ENCODE data around the gene MCC. TPM values are rescaled to one million over a fixed set of nuclear protein-coding genes. Genes with fewer than 3 reads are reported as not detected.

MCC gene
- total RNA-seq, 2 experiments from 2014 or later = 0.62 to 0.81 TPM

- no peaks in the 10 kb centered on the region for H3K9me3 Mint-ChIP-seq
- H3K4me1 Mint-ChIP-seq (ENCODE audit: low read depth) = no peaks in the 10 kb centered on the region
- no peaks in the 10 kb centered on the region for H3K27me3 Mint-ChIP-seq (ENCODE audit: low read depth)
- intact Hi-C loops (cut with micrococcal nuclease) = no loop called here
- H3K36me3 Mint-ChIP-seq (ENCODE audit: low read depth) = no peaks in the 10 kb centered on the region
- no peak overlapping the region for H3K27ac Mint-ChIP-seq
- CTCF ChIA-PET = interaction anchor here (0.7 to 0.9 kb wide), 3 partner anchors 20 to 142 kb away, joined by 3 to 5 read pairs (median 4); no protein-coding TSS in a partner anchor
- H3K4me3 Mint-ChIP-seq = no peak overlapping the region
- no peak for DNase-seq
Observed at GRCh38 chr5:113100981-113101380, 387.3 kb downstream of the MCC start.

DNA sequence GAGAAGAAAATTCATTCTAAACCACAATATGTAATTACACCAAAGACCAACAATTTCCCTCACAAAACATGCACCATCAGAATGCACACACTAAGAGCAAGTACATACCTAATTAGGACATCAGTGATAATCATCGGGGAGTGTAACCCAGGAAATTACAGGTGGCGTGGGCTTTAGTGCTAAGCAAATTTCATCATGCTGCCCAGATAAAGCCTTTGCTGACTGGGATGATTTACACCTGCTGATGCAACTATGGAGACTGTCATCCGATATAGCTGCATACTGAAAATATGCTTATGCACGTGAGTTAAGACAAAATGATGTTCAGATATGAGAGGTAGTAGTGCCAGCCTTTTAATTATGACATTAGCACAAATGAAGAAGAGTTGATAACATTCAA lies 388.4 kb downstream of the MCC start:
- H3K27ac Mint-ChIP-seq = no peak overlapping the region
- CTCF ChIA-PET = no interaction called here
- DNase-seq = no peak
- intact Hi-C loops (cut with micrococcal nuclease) = no loop called here
- no peaks in the 10 kb centered on the region for H3K9me3 Mint-ChIP-seq
- H3K4me3 Mint-ChIP-seq = no peak overlapping the region
- H3K27me3 Mint-ChIP-seq (ENCODE audit: low read depth) = no peaks in the 10 kb centered on the region
- H3K4me1 Mint-ChIP-seq (ENCODE audit: low read depth) = no peaks in the 10 kb centered on the region
- no peaks in the 10 kb centered on the region for H3K36me3 Mint-ChIP-seq (ENCODE audit: low read depth)

DNA sequence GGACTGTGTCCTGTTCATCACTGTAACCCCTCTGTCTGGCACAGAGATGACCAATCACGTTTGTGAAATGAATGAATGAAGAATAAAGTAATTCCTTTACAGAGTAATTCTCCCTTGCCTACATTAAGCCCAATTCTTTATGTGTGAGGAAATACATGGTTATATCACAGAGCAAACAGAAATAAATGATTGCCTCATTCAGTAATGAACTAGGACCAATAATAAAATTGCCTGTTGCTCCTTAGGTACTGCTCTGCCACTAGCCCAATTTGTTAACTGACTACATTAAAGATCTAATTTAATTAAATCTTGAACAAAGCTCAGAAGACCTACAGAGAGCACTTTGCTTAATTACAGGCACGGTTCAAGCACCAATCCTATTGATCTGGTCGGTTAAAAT lies 389.9 kb downstream of the MCC start:
- Mint-ChIP-seq H3K27me3 (ENCODE audit: low read depth) (no peaks in the 10 kb centered on the region), H3K4me1 (ENCODE audit: low read depth) (no peaks in the 10 kb centered on the region), H3K4me3 (no peak overlapping the region)

GRCh38 chr5:113095831-113096230 lies 392.4 kb downstream of the MCC start:
- Mint-ChIP-seq H3K9me3 (no peaks in the 10 kb centered on the region), H3K4me1 (ENCODE audit: low read depth) (peaks cover under 1% of the 10 kb centered on the region), H3K36me3 (ENCODE audit: low read depth) (no peaks in the 10 kb centered on the region), H3K27me3 (ENCODE audit: low read depth) (no peaks in the 10 kb centered on the region), H3K27ac (no peak overlapping the region), H3K4me3 (no peak overlapping the region)
- no peak for DNase-seq
- intact Hi-C loops (cut with micrococcal nuclease) = no loop called here
- CTCF ChIA-PET = no interaction called here

More for the DNA sequence above, 389.9 kb downstream of the MCC start:
- Mint-ChIP-seq H3K36me3 (ENCODE audit: low read depth) (no peaks in the 10 kb centered on the region), H3K27ac (no peak overlapping the region), H3K9me3 (no peaks in the 10 kb centered on the region)
- DNase-seq = no peak
- intact Hi-C loops (cut with micrococcal nuclease) = no loop called here
- CTCF ChIA-PET = no interaction called here

GRCh38 chr5:113093558-113093957 lies 394.7 kb downstream of the MCC start:
- no peaks in the 10 kb centered on the region for H3K27me3 Mint-ChIP-seq (ENCODE audit: low read depth)
- intact Hi-C loops (cut with micrococcal nuclease) = no loop called here

GRCh38 chr5:113092683-113093082 lies 395.6 kb downstream of the MCC start:
- Mint-ChIP-seq H3K27me3 (ENCODE audit: low read depth) (no peaks in the 10 kb centered on the region), H3K4me1 (ENCODE audit: low read depth) (peaks cover 6% of the 10 kb centered on the region), H3K27ac (no peak overlapping the region), H3K9me3 (no peaks in the 10 kb centered on the region), H3K36me3 (ENCODE audit: low read depth) (no peaks in the 10 kb centered on the region), H3K4me3 (no peak overlapping the region)
- intact Hi-C loops (cut with micrococcal nuclease) = no loop called here
- DNase-seq = no peak
- CTCF ChIA-PET = interaction anchor here (0.7 to 1.4 kb wide), 2 partner anchors 10 to 383 kb away, joined by 3 read pairs; no protein-coding TSS in a partner anchor

More at GRCh38 chr5:113093558-113093957, 394.7 kb downstream of the MCC start:
- CTCF ChIA-PET = interaction anchor here (0.5 to 1.4 kb wide), 2 partner anchors 9 to 20 kb away, joined by 3 read pairs; no protein-coding TSS in a partner anchor
- Mint-ChIP-seq H3K4me1 (ENCODE audit: low read depth) (peaks cover 6% of the 10 kb centered on the region), H3K4me3 (no peak overlapping the region), H3K9me3 (no peaks in the 10 kb centered on the region), H3K27ac (no peak overlapping the region), H3K36me3 (ENCODE audit: low read depth) (no peaks in the 10 kb centered on the region)
- DNase-seq = no peak

DNA sequence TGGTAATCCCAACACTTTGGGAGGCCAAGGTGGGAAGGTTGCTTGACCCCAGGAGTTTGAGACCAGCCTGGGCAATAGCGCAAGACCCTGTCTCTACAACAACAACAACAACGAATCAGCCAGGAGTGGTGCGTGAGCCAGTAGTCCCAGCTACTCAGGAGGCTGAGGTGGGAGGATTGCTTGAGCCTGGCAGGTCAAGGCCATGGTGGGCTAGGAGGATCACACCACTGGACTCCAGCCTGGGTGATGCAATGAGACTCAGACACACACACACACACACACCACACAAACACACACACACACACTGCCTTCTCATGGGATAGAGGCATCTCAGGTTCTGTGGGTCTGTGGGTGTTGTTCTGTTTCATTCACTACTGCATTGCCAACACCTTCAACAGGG lies 396.6 kb downstream of the MCC start:
- CTCF ChIA-PET = interaction anchor here (0.9 kb wide), 1 partner anchor 11 kb away, joined by 3 read pairs; no protein-coding TSS in a partner anchor
- no peak overlapping the region for H3K4me3 Mint-ChIP-seq
- peaks cover 6% of the 10 kb centered on the region for H3K4me1 Mint-ChIP-seq (ENCODE audit: low read depth)
- H3K27me3 Mint-ChIP-seq (ENCODE audit: low read depth) = no peaks in the 10 kb centered on the region
- intact Hi-C loops (cut with micrococcal nuclease) = loop anchor here (2.0 kb wide), 1 partner anchor 239 kb away; no protein-coding TSS in a partner anchor
- H3K9me3 Mint-ChIP-seq = no peaks in the 10 kb centered on the region
- H3K27ac Mint-ChIP-seq = no peak overlapping the region
- no peaks in the 10 kb centered on the region for H3K36me3 Mint-ChIP-seq (ENCODE audit: low read depth)
- DNase-seq = no peak

DNA sequence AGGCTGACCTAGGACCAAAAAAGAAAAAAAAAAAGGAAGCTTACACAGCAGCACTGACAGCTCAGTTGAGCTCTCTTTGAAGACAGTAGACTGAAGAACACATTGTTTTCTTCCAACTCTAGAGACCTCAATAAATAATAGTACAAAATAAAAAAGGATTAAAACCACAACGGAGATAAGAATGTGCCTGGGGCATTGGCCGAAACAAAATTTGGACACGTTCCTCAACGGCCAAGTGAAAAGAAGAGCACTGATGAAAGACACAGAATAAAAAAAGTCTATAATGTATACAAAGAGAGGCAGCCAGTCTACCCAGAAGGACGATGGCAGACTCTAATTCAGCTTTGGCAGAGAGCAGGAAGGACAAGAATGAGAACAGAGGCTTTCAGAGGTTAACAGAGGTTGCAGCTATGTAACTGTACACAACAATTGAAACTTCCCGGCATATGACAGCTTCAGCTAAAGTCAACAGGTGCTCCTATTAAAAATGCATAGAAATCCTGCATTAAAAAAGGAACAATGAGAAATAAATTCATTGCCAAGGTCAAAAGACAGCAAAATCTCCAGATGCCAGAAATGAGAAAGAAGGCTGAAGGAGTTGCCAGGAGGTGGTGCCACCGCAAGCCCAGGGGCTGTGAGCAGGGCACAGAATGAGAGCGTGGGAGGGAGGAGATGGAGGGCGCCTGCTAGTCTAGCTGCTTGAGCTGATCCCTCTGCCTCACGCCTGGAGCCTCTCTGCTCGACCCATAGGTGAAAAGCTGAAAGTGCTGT lies 397.7 kb downstream of the MCC start:
- H3K4me1 Mint-ChIP-seq (ENCODE audit: low read depth) = peaks cover 6% of the 10 kb centered on the region
- H3K4me3 Mint-ChIP-seq = no peak overlapping the region
- no peaks in the 10 kb centered on the region for H3K36me3 Mint-ChIP-seq (ENCODE audit: low read depth)
- CTCF ChIA-PET = interaction anchor here (0.7 kb wide), 1 partner anchor 94 kb away, joined by 3 read pairs; no protein-coding TSS in a partner anchor
- H3K27ac Mint-ChIP-seq = no peak overlapping the region
- peak; percentile 25 for DNase-seq
- H3K9me3 Mint-ChIP-seq = no peaks in the 10 kb centered on the region
- H3K27me3 Mint-ChIP-seq (ENCODE audit: low read depth) = no peaks in the 10 kb centered on the region
- intact Hi-C loops (cut with micrococcal nuclease) = loop anchor here (2.0 kb wide), 1 partner anchor 240 kb away; no protein-coding TSS in a partner anchor

GRCh38 chr5:113089653-113090335 lies 398.5 kb downstream of the MCC start:
- H3K27me3 Mint-ChIP-seq (ENCODE audit: low read depth) = no peaks in the 10 kb centered on the region
- no peaks in the 10 kb centered on the region for H3K9me3 Mint-ChIP-seq
- intact Hi-C loops (cut with micrococcal nuclease) = loop anchor here (2.0 kb wide), 2 partner anchors 45 to 241 kb away; no protein-coding TSS in a partner anchor
- H3K4me1 Mint-ChIP-seq (ENCODE audit: low read depth) = peaks cover 6% of the 10 kb centered on the region
- no peaks in the 10 kb centered on the region for H3K36me3 Mint-ChIP-seq (ENCODE audit: low read depth)
- no peak for DNase-seq
- no peak overlapping the region for H3K27ac Mint-ChIP-seq
- CTCF ChIA-PET = no interaction called here
- no peak overlapping the region for H3K4me3 Mint-ChIP-seq

DNA sequence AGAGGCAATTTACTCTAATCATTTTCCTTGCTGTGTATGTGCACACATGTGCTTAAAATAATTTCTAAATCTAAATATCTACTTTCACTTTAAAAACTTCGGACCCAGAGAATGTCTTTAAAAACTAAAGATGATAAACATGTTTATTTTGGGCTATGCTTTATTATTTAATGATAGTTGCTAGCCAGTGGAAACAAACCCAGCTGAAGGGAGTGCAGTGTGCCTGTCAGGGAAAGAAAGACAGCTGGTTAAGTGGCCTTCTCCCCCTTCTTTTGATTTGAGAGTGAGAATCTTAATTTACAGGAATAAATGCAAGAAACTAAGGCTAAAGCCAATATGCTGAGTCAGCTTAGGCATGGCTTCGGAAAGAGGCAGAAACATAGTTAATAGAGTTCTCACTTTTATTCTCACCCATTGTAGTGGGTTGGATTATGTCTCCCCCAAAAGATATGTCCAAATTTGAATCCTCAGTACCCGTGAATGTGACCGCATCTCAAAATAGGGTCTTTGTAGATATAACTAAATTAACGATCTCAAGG lies 400.2 kb downstream of the MCC start:
- Mint-ChIP-seq H3K27ac (no peak overlapping the region), H3K9me3 (no peaks in the 10 kb centered on the region), H3K4me3 (no peak overlapping the region), H3K36me3 (ENCODE audit: low read depth) (no peaks in the 10 kb centered on the region), H3K4me1 (ENCODE audit: low read depth) (peaks cover 6% of the 10 kb centered on the region), H3K27me3 (ENCODE audit: low read depth) (no peaks in the 10 kb centered on the region)
- no peak for DNase-seq
- CTCF ChIA-PET = no interaction called here
- intact Hi-C loops (cut with micrococcal nuclease) = loop anchor here (2.0 kb wide), 1 partner anchor 47 kb away; no protein-coding TSS in a partner anchor

DNA sequence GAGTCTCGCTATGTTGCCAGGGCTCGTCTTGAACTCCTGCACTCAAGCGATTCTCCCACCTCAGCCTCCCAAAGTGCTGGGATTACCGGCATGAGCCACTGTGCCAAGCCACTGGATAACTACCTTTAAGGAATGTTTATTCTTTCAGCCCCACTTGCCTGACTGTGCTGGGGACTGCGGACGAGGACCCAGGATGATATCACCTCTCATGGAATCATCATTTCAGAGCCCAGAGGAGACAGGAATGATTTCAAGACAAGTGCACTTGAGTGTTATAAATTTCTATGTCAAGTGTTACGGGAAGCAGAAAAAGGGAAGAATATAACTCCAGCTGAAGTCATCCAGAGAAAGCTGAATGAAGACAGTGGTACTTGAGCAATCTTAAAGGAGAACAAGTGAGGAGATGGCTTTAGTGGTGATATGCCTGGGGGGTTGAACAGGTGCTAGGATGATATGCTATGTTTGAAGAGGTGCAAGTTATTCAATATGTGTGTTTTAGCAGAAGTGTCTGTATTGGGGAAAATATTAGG lies 402.3 kb downstream of the MCC start:
- intact Hi-C loops (cut with micrococcal nuclease) = no loop called here
- CTCF ChIA-PET = no interaction called here
- no peak overlapping the region for H3K4me3 Mint-ChIP-seq
- H3K27ac Mint-ChIP-seq = no peak overlapping the region
- H3K27me3 Mint-ChIP-seq (ENCODE audit: low read depth) = no peaks in the 10 kb centered on the region
- no peak for DNase-seq
- H3K4me1 Mint-ChIP-seq (ENCODE audit: low read depth) = peaks cover 6% of the 10 kb centered on the region
- H3K36me3 Mint-ChIP-seq (ENCODE audit: low read depth) = no peaks in the 10 kb centered on the region
- H3K9me3 Mint-ChIP-seq = no peaks in the 10 kb centered on the region

DNA sequence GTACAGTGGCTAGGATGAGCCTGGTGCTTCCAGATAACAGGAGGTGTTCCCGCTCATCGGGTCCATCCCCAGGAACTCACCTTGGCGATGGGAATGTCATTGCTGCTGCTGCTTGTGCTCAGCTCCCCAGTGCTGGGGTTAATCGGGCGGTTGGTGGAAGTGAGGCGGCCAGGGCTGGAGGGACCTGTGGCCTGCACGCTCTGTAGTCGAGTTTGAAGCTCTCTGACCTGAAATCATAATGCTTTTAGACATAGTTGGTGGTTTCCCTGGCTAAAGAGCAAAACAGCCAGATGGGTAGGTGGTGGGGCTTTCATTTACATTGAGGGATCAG lies 403.2 kb downstream of the MCC start:
- intact Hi-C loops (cut with micrococcal nuclease) = no loop called here
- H3K4me1 Mint-ChIP-seq (ENCODE audit: low read depth) = peaks cover 3% of the 10 kb centered on the region
- H3K36me3 Mint-ChIP-seq (ENCODE audit: low read depth) = no peaks in the 10 kb centered on the region
- CTCF ChIA-PET = no interaction called here
- no peak for DNase-seq
- no peak overlapping the region for H3K27ac Mint-ChIP-seq
- H3K27me3 Mint-ChIP-seq (ENCODE audit: low read depth) = no peaks in the 10 kb centered on the region
- no peak overlapping the region for H3K4me3 Mint-ChIP-seq
- H3K9me3 Mint-ChIP-seq = no peaks in the 10 kb centered on the region

Measured in activated naive CD4-positive, alpha-beta T cell treated with anti-CD3 and anti-CD28 coated beads for 36 hours (primary cell).